ENCODE results near the gene PPTC7. TPM values are rescaled to one million over a fixed set of nuclear protein-coding genes. Genes with fewer than 3 reads are reported as not detected.

PPTC7 gene
- total and polyA plus RNA-seq, 2 of the 8 experiments (the other 6 are each of a cell fraction or from before 2014, with no cell fraction given), result 8.1 to 15.9 TPM

- H2AFZ ChIP-seq (ENCODE audit: low read length), result no peak overlapping the region
- ChIA-PET POLR2A (ENCODE audit: partially characterized antibody) (interaction anchor here (0.6 kb wide), 1 partner anchor 387 kb away, joined by 3 read pairs; no protein-coding TSS in a partner anchor), CTCF (ENCODE audit: partially characterized antibody) (interaction anchor here (1.2 to 1.8 kb wide), 3 partner anchors 9 to 266 kb away, joined by 3 to 11 read pairs (median 11); no protein-coding TSS in a partner anchor)
- H2AK5ac ChIP-seq (ENCODE audit: low read depth, low read length), result no peak overlapping the region
- no peaks in the 10 kb centered on the region for H3K9me3 ChIP-seq (ENCODE audit: insufficient read depth in 2 of 2, low read depth in 1 of 2, low read length in 1 of 2)
- H3K9ac ChIP-seq (replicated peaks in 1 of 4; ENCODE audit: extremely low read depth in 1 of 4, low read depth in 3 of 4, low read length in 3 of 4), result no peak overlapping the region
- DNase-seq (ENCODE audit: low read depth in 1 of 2, low spot score in 2 of 2) (no peak), FAIRE-seq (no peak)
- H2BK15ac ChIP-seq (ENCODE audit: low read length), result no peak overlapping the region
- no peak overlapping the region for H3K18ac ChIP-seq (ENCODE audit: extremely low read depth, low read length)
- peaks cover 7% of the 10 kb centered on the region; the same call in 1 of the 2 replicates for H3K79me1 ChIP-seq (ENCODE audit: low read depth, low read length)
- H2BK120ac ChIP-seq (replicated peaks; ENCODE audit: low read depth, low read length), result no peak overlapping the region
- no peak overlapping the region for H3K27ac ChIP-seq (ENCODE audit: low read depth, low read length)
- H3K14ac ChIP-seq (ENCODE audit: insufficient read length), result no peak overlapping the region
- peaks cover 0 to 79% of the 10 kb centered on the region in 2 experiments; a peak in 2 of 4 replicates for H3K79me2 ChIP-seq (ENCODE audit: control insufficient read depth in 1 of 2, insufficient read depth in 2 of 2, low read length in 2 of 2)
- H3K27me3 ChIP-seq (replicated peaks in 1 of 4; ENCODE audit: control insufficient read depth in 3 of 4, extremely low read depth in 1 of 4, insufficient read depth in 3 of 4, low read length in 3 of 4), result no peaks in the 10 kb centered on the region
- H4K5ac ChIP-seq (ENCODE audit: insufficient read length, low read depth, low read length), result no peak overlapping the region
- H3K23me2 ChIP-seq (ENCODE audit: low read depth, low read length), result no peaks in the 10 kb centered on the region; the same call in 1 of the 2 replicates
- no peaks in the 10 kb centered on the region; a peak in 2 of 7 replicates for H3K4me1 ChIP-seq (replicated peaks in 1 of 4; ENCODE audit: control insufficient read depth in 3 of 4, insufficient read depth in 4 of 4, low read length in 3 of 4)
- no peak overlapping the region for H3K23ac ChIP-seq (ENCODE audit: insufficient read length)
- no peak overlapping the region for H3K4me3 ChIP-seq (ENCODE audit: extremely low read depth in 1 of 4, insufficient read depth in 2 of 4, low read depth in 3 of 4, low read length in 4 of 4)
- H3K4me2 ChIP-seq (ENCODE audit: insufficient read depth in 1 of 2, low read depth in 2 of 2, low read length in 2 of 2), result no peak overlapping the region
- H4K8ac ChIP-seq (ENCODE audit: extremely low read depth, insufficient read depth, low read length), result no peak overlapping the region
- no peak overlapping the region for H3K56ac ChIP-seq (replicated peaks; ENCODE audit: insufficient read length, low read depth, low read length)
- WGBS, 2 experiments (ENCODE audit: extremely low coverage in 1 of 2, insufficient coverage in 1 of 2, insufficient read length in 1 of 2, insufficient replicate concordance in 2 of 2, low coverage in 1 of 2, low lambda C conversion rate in 2 of 2, missing lambda C conversion rate in 1 of 2), result 95% methylated on average over 15 of the region's 15 CpGs; no CpG with 5 or more reads in 1 of the 2 experiments
- H4K20me1 ChIP-seq (replicated peaks in 1 of 2; ENCODE audit: control insufficient read depth in 1 of 2, insufficient read depth in 2 of 2, low read length in 2 of 2), result peaks cover 2 to 5% of the 10 kb centered on the region in 2 experiments
- H2BK20ac ChIP-seq (ENCODE audit: low read length), result no peak overlapping the region
- H3K36me3 ChIP-seq (ENCODE audit: control insufficient read depth in 2 of 4, insufficient read depth in 4 of 4, low read length in 3 of 4), result no peaks in the 10 kb centered on the region
- no peak overlapping the region for H4K91ac ChIP-seq (replicated peaks; ENCODE audit: insufficient read length, low read length)
- no peak overlapping the region for H2BK12ac ChIP-seq (ENCODE audit: low read depth, low read length)
- no peak overlapping the region for H3K4ac ChIP-seq (replicated peaks; ENCODE audit: insufficient read length, low read depth, low read length)
- no peak overlapping the region for H2BK5ac ChIP-seq (ENCODE audit: low read depth, low read length)
- TF ChIP-seq HDAC2 (IDR thresholded peaks at IDR 0.05; ENCODE audit: borderline replicate concordance in 1 of 2, low read depth in 2 of 2, low read length in 2 of 2) (no peak), MAFK (IDR thresholded peaks at IDR 0.05; ENCODE audit: low read depth, low read length) (no peak), POLR2A (IDR thresholded peaks at IDR 0.05; ENCODE audit: control extremely low read depth in 1 of 2, low read depth in 2 of 2, low read length in 2 of 2) (no peak), E2F6 (IDR thresholded peaks at IDR 0.05) (no peak), USF2 (IDR thresholded peaks at IDR 0.05; ENCODE audit: low read length) (no peak), POLR2AphosphoS5 (IDR thresholded peaks at IDR 0.05; ENCODE audit: low read depth, low read length) (no peak), CBX8 (IDR thresholded peaks at IDR 0.05; ENCODE audit: borderline replicate concordance, low read depth, low read length) (no peak), CREB1 (IDR thresholded peaks at IDR 0.05) (no peak), RXRA (IDR thresholded peaks at IDR 0.05; ENCODE audit: insufficient read depth, low read depth, low read length) (no peak), BCL11A (IDR thresholded peaks at IDR 0.05; ENCODE audit: low read depth in 2 of 2, low read length in 2 of 2) (no peak), EP300 (IDR thresholded peaks at IDR 0.05; ENCODE audit: borderline replicate concordance in 1 of 2, low read depth in 2 of 2, low read length in 2 of 2) (no peak)
These were observed 21.5 kb downstream of the PPTC7 start for GRCh38 chr12:110561471-110562201.
